SU-DHL-6 (cell line): ENCODE measurements around the gene RPS6KA2.

ENCODE experiments used
- CTCF ChIP-seq: fragments of 200-600 bp; sonication (generic); IDR thresholded peaks from one replicate; pipeline ENCODE4 v1.5.1; 2017; ENCODE audit warnings: antibody characterized with exemption, mild to moderate bottlenecking, low read length, moderate library complexity; ENCODE audit not compliant: insufficient read depth, poor library complexity, severe bottlenecking
- EZH2phosphoT487 ChIP-seq: fragments of 200-600 bp; sonication (generic), shearing (Covaris generic); conservative IDR thresholded peaks from 2 replicates; pipeline ENCODE4 v1.6.1; 2018; ENCODE audit warnings: mild to moderate bottlenecking, antibody characterized with exemption, low read length, moderate library complexity, mixed read lengths

DNA sequence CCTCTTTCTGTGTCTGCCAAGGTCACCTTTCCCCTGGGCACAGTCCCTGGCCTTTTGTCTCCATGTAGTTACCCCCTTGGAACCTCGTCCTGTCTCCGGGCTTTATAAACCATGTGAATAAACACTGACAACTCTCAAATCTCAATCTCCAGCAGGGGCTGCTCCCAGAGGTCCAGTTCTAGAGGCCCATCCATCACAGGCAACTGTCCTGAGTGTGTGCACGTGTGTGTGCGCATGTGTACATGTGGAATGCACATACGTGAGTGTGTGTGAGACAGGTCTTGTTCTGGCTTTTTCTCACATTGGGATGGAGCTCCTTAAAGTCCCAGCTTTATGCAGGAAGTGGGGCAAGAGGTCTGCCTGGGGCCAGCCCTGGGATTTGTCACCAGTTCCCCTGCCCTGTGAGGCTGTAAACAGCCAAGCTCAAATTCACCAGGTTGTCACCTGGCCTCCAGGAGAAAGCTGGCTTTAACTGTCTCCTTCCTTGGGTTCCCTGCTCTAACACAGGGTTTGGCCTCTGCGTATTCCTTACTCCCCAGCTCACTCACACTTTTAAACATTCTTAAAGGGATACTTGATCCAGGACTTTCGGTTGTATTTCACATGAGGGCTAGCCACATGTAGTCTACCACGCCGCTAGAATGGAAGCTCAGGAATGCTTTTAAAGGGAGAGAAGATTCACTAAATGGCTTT is 83.3 kb downstream of the RPS6KA2 start:
- TF ChIP-seq CTCF (no peak), EZH2phosphoT487 (no peak)
